A549 treated with ZK216348 at 1 μM for 4 hours (cell line): ENCODE results near the gene OGFOD1. TPM values are rescaled to one million over a fixed set of nuclear protein-coding genes. Genes with fewer than 3 reads are reported as not detected.

Experiments used
- total RNA-seq: library from RNA; stranded (reverse); fragments of 200-300 nt; extraction: Qiagen RNA extraction; gene quantifications from 5 replicates; pipeline ENCODE4 v1.2.3, GENCODE V29; 2022; ENCODE audit warnings: low read depth

The OGFOD1 gene
- total RNA-seq, result 68.7 to 103 TPM (median 78.3 TPM) in 5 replicates

DNA sequence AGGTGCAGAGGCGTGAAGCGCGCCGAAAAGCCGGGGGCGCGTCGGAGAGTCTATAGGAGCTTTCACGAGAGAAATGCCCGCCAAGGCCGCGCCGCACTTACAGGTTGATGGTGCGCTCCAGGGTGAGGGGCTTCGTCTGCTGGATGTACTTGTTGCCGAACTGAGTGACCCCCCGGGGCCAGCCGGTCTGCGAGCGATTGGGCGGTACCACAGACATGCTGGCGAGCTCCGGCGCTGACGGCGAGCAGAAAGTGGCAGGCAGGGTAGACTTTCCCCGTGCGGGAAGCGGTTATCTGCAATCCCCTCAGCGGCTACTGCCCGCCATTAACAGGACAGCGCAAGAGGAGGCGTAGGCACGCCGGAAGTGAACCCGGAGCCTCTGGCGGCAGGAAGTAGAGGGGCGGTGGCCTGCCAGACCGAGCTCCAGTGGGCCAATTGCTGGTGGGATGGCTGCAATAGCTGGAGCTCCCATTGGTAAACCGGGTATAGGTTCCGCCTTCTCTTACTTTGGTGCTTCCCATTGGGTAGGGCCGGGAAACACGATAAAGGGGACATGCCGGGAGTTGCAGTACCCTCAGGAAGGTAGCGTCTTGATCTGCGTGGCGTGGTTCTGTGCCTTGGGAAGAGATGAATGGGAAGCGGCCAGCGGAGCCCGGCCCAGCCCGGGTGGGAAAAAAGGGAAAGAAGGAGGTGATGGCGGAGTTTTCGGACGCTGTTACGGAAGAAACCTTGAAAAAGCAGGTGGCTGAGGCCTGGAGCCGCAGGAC, at the start of gene OGFOD1, which contains the start of gene NUDT21:
OGFOD1 (plus strand) TSS at position 569 of the 767 bp plus-strand sequence; CDS start at position 628, 59 bp downstream.
NUDT21 (minus strand) TSS at position 347 of the 767 bp plus-strand sequence; CDS start at position 217, 130 bp downstream.

DNA sequence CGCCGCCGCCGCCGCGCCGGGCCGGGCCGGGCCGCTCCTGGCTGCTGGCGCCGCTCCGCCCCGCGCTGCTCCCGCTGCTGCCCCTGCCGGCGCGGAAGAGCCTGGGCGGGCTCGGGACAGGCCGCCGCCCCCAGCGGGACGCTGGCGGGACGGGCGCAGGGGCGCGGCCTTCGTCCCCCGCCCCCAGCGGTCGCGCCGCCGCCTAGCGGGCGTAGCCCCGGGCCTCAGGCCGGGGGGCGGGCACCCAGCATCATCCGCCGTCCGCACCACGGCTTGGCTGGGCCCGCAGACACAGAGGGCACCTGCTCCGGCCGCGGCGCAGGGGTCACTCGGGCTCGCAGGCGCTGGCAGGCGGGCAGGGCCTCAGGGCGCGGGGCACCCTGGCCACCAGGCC, 25.9 kb upstream of the OGFOD1 start, which contains the start of gene AMFR:
AMFR (minus strand) TSS at position 107 of the 394 bp plus-strand sequence. CDS start 218 bp downstream, outside the sequence.

DNA sequence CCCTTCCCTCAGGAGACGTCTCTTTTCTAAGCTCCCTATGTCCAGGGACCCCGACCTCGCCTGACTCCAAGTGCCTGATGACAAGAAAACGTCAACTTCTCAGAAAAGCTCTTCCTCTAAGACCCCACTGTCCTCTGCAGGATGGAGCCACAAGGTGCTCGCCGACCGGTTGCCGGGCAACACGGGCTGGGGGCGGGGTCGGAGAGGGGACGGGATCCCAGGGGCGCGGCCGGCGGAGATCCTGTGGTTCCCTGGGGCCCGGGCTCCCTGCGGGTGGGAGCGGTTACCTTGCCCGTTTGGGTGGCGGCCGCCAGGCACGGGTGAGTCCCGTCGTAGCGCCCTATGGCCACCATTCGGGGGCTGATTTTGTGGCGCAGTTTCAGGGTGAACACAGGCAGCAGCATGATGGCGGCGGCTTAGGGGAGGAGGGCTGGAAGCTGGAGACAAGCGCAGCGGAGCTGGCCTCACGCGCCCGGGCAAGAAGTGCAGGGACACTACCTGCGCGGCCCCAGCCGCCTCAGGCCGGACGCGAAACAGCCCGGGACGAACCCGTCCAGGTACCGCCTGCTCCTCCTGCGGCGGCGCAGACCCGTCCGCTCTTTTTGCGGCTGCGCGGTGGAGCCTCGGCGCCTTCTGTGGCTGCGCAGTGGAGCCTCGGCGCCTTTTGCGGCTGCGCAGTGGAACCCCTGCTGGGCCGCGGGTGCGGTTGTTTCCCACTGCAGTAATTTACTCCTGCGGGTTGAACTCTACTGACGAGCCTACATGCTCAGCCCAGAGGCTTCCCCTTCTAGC, 68.3 kb downstream of the OGFOD1 start, which contains the start of gene BBS2:
BBS2 (minus strand) TSS at position 566 of the 792 bp plus-strand sequence; CDS start at position 404, 162 bp downstream.

Other genes starting within 250 kb of the OGFOD1 start
- 56.8 to 70.3 TPM (median 63.5 TPM) in 5 replicates for gene AMFR, start 26.0 kb upstream of the OGFOD1 start, total RNA-seq
- gene NUDT21, start 222 bp upstream of the OGFOD1 start, total RNA-seq, result 96.5 to 120 TPM (median 112 TPM) in 5 replicates
- 17.8 to 26.2 TPM (median 24.4 TPM) in 5 replicates for gene BBS2, start 68.5 kb downstream of the OGFOD1 start, total RNA-seq
- not detected in 5 replicates for gene MT4, start 113.5 kb downstream of the OGFOD1 start, total RNA-seq
- gene MT3, start 138.0 kb downstream of the OGFOD1 start, total RNA-seq, result 0.64 to 0.68 TPM in 2 of 5 replicates, not detected in the others
- gene MT2A, start 157.0 kb downstream of the OGFOD1 start, total RNA-seq, result 867 to 1,542 TPM (median 1,146 TPM) in 5 replicates
- 0.34 TPM in 1 of 5 replicates, not detected in the others for gene MT1E, start 174.2 kb downstream of the OGFOD1 start, total RNA-seq
- gene MT1M, start 181.1 kb downstream of the OGFOD1 start, total RNA-seq, result not detected in 5 replicates
- 16.3 to 25.0 TPM (median 19.6 TPM) in 5 replicates for gene MT1A, start 187.1 kb downstream of the OGFOD1 start, total RNA-seq
- not detected in 5 replicates for gene MT1B, start 200.3 kb downstream of the OGFOD1 start, total RNA-seq
- 10.7 to 22.0 TPM (median 14.6 TPM) in 5 replicates for gene MT1F, start 206.4 kb downstream of the OGFOD1 start, total RNA-seq
- gene MT1G, start 216.5 kb downstream of the OGFOD1 start, total RNA-seq, result not detected in 5 replicates
- not detected in 5 replicates for gene MT1H, start 218.3 kb downstream of the OGFOD1 start, total RNA-seq
- gene MT1X, start 230.9 kb downstream of the OGFOD1 start, total RNA-seq, result 269 to 464 TPM (median 369 TPM) in 5 replicates